Measurements from ENCODE around the gene ARHGEF28.

GRCh38 chr5:73861313-73861988, 235.5 kb downstream of the ARHGEF28 start:
- TF ChIP-seq CTCF (IDR thresholded peaks at IDR 0.05): no peak
- TF ChIP-seq POLR2A (IDR thresholded peaks at IDR 0.05): no peak
